Measurements from ENCODE around the gene RNGTT.
"Not testable (repeated sequence)": the region's sequence is repeated elsewhere in the genome, so short reads cannot be mapped to it uniquely, and the experiment has no call there.

Gene RNGTT

GRCh38 chr6:88852000-88852399, 111.4 kb downstream of the RNGTT start:
- H3K9me3 ChIP-seq (ENCODE audit: low read length), result no peaks in the 10 kb centered on the region
- H3K4me3 ChIP-seq (ENCODE audit: low read depth in 1 of 2, low read length in 2 of 2), result no peak overlapping the region
- H3K9ac ChIP-seq (ENCODE audit: low read length), result no peak overlapping the region
- H3K4me1 ChIP-seq (ENCODE audit: insufficient read depth, low read length), result no peaks in the 10 kb centered on the region
- no peaks in the 10 kb centered on the region for H3K36me3 ChIP-seq (ENCODE audit: insufficient read depth, low read length)
- H3K27ac ChIP-seq (ENCODE audit: low read depth, low read length), result no peak overlapping the region
- H3K27me3 ChIP-seq (ENCODE audit: control insufficient read depth in 1 of 2, insufficient read depth in 2 of 2, low read length in 2 of 2), result no peaks in the 10 kb centered on the region

- H3K4me3 ChIP-seq (ENCODE audit: low read depth in 1 of 2, low read length in 2 of 2), result no peak overlapping the region
- no peak overlapping the region for H3K9ac ChIP-seq (ENCODE audit: low read length)
- H3K27me3 ChIP-seq (ENCODE audit: control insufficient read depth in 1 of 2, insufficient read depth in 2 of 2, low read length in 2 of 2), result no peaks in the 10 kb centered on the region
- no peaks in the 10 kb centered on the region for H3K9me3 ChIP-seq (ENCODE audit: low read length)
- no peak overlapping the region for H3K27ac ChIP-seq (ENCODE audit: low read depth, low read length)
- H3K36me3 ChIP-seq (ENCODE audit: insufficient read depth, low read length), result no peaks in the 10 kb centered on the region
- H3K4me1 ChIP-seq (ENCODE audit: insufficient read depth, low read length), result no peaks in the 10 kb centered on the region
These were observed 114.5 kb downstream of the RNGTT start for GRCh38 chr6:88848870-88849269.

GRCh38 chr6:88843040-88843439, 120.4 kb downstream of the RNGTT start:
- no peak overlapping the region for H3K27ac ChIP-seq (ENCODE audit: low read depth, low read length)
- H3K9ac ChIP-seq (ENCODE audit: low read length), result no peak overlapping the region
- H3K4me1 ChIP-seq (ENCODE audit: insufficient read depth, low read length), result peaks cover 5% of the 10 kb centered on the region
- H3K27me3 ChIP-seq (ENCODE audit: control insufficient read depth in 1 of 2, insufficient read depth in 2 of 2, low read length in 2 of 2), result no peaks in the 10 kb centered on the region
- no peaks in the 10 kb centered on the region for H3K36me3 ChIP-seq (ENCODE audit: insufficient read depth, low read length)
- no peaks in the 10 kb centered on the region for H3K9me3 ChIP-seq (ENCODE audit: low read length)
- H3K4me3 ChIP-seq (ENCODE audit: low read depth in 1 of 2, low read length in 2 of 2), result no peak overlapping the region

GRCh38 chr6:88842320-88842719, 121.1 kb downstream of the RNGTT start:
- Histone ChIP-seq H3K9ac (ENCODE audit: low read length) (no peak overlapping the region), H3K27ac (ENCODE audit: low read depth, low read length) (no peak overlapping the region), H3K27me3 (ENCODE audit: control insufficient read depth in 1 of 2, insufficient read depth in 2 of 2, low read length in 2 of 2) (no peaks in the 10 kb centered on the region), H3K4me1 (ENCODE audit: insufficient read depth, low read length) (peaks cover 5% of the 10 kb centered on the region), H3K36me3 (ENCODE audit: insufficient read depth, low read length) (no peaks in the 10 kb centered on the region), H3K4me3 (ENCODE audit: low read depth in 1 of 2, low read length in 2 of 2) (no peak overlapping the region), H3K9me3 (ENCODE audit: low read length) (no peaks in the 10 kb centered on the region)

GRCh38 chr6:88840796-88841539, 122.5 kb downstream of the RNGTT start:
- Histone ChIP-seq H3K9ac (ENCODE audit: low read length) (no peak overlapping the region), H3K4me3 (ENCODE audit: low read depth in 1 of 2, low read length in 2 of 2) (no peak overlapping the region), H3K27ac (ENCODE audit: low read depth, low read length) (no peak overlapping the region), H3K36me3 (ENCODE audit: insufficient read depth, low read length) (no peaks in the 10 kb centered on the region), H3K27me3 (ENCODE audit: control insufficient read depth in 1 of 2, insufficient read depth in 2 of 2, low read length in 2 of 2) (no peaks in the 10 kb centered on the region), H3K9me3 (ENCODE audit: low read length) (no peaks in the 10 kb centered on the region), H3K4me1 (ENCODE audit: insufficient read depth, low read length) (peaks cover 5% of the 10 kb centered on the region)

- Histone ChIP-seq H3K9me3 (ENCODE audit: low read length) (no peaks in the 10 kb centered on the region), H3K36me3 (ENCODE audit: insufficient read depth, low read length) (no peaks in the 10 kb centered on the region), H3K27me3 (ENCODE audit: control insufficient read depth in 1 of 2, insufficient read depth in 2 of 2, low read length in 2 of 2) (no peaks in the 10 kb centered on the region), H3K9ac (ENCODE audit: low read length) (no peak overlapping the region), H3K27ac (ENCODE audit: low read depth, low read length) (no peak overlapping the region), H3K4me3 (ENCODE audit: low read depth in 1 of 2, low read length in 2 of 2) (no peak overlapping the region), H3K4me1 (ENCODE audit: insufficient read depth, low read length) (peaks cover 5% of the 10 kb centered on the region)
These were observed 123.1 kb downstream of the RNGTT start for GRCh38 chr6:88840289-88840688.

- H3K27me3 ChIP-seq (ENCODE audit: control insufficient read depth in 1 of 2, insufficient read depth in 2 of 2, low read length in 2 of 2), result no peaks in the 10 kb centered on the region
- H3K4me3 ChIP-seq (ENCODE audit: low read depth in 1 of 2, low read length in 2 of 2), result no peak overlapping the region
- H3K9me3 ChIP-seq (ENCODE audit: low read length), result no peaks in the 10 kb centered on the region
- H3K27ac ChIP-seq (ENCODE audit: low read depth, low read length), result no peak overlapping the region
- H3K36me3 ChIP-seq (ENCODE audit: insufficient read depth, low read length), result no peaks in the 10 kb centered on the region
- H3K9ac ChIP-seq (ENCODE audit: low read length), result no peak overlapping the region
- H3K4me1 ChIP-seq (ENCODE audit: insufficient read depth, low read length), result peaks cover 5% of the 10 kb centered on the region
These were observed 124.1 kb downstream of the RNGTT start for GRCh38 chr6:88839280-88839679.

GRCh38 chr6:88835210-88835609, 128.2 kb downstream of the RNGTT start:
- H3K27me3 ChIP-seq (ENCODE audit: control insufficient read depth in 1 of 2, insufficient read depth in 2 of 2, low read length in 2 of 2), result no peaks in the 10 kb centered on the region
- H3K9me3 ChIP-seq (ENCODE audit: low read length), result no peaks in the 10 kb centered on the region
- no peaks in the 10 kb centered on the region for H3K36me3 ChIP-seq (ENCODE audit: insufficient read depth, low read length)
- H3K4me1 ChIP-seq (ENCODE audit: insufficient read depth, low read length), result no peaks in the 10 kb centered on the region
- H3K27ac ChIP-seq (ENCODE audit: low read depth, low read length), result no peak overlapping the region
- no peak overlapping the region for H3K9ac ChIP-seq (ENCODE audit: low read length)
- no peak overlapping the region for H3K4me3 ChIP-seq (ENCODE audit: low read depth in 1 of 2, low read length in 2 of 2)

- H3K4me1 ChIP-seq (ENCODE audit: insufficient read depth, low read length); H3K27me3 ChIP-seq (ENCODE audit: control insufficient read depth in 1 of 2, insufficient read depth in 2 of 2, low read length in 2 of 2); H3K9me3 ChIP-seq (ENCODE audit: low read length); H3K4me3 ChIP-seq (ENCODE audit: low read depth in 1 of 2, low read length in 2 of 2); H3K27ac ChIP-seq (ENCODE audit: low read depth, low read length); H3K9ac ChIP-seq (ENCODE audit: low read length); H3K36me3 ChIP-seq (ENCODE audit: insufficient read depth, low read length): not testable (repeated sequence)
These were observed 130.3 kb downstream of the RNGTT start for GRCh38 chr6:88833071-88833470.

GRCh38 chr6:88827599-88827998, 135.8 kb downstream of the RNGTT start:
- not testable (repeated sequence) for H3K9me3 ChIP-seq (ENCODE audit: low read length); H3K27me3 ChIP-seq (ENCODE audit: control insufficient read depth in 1 of 2, insufficient read depth in 2 of 2, low read length in 2 of 2); H3K4me3 ChIP-seq (ENCODE audit: low read depth in 1 of 2, low read length in 2 of 2)

GRCh38 chr6:88825856-88826255, 137.6 kb downstream of the RNGTT start:
- no peaks in the 10 kb centered on the region for H3K36me3 ChIP-seq (ENCODE audit: insufficient read depth, low read length)
- H3K27me3 ChIP-seq (ENCODE audit: control insufficient read depth in 1 of 2, insufficient read depth in 2 of 2, low read length in 2 of 2), result no peaks in the 10 kb centered on the region
- no peaks in the 10 kb centered on the region for H3K9me3 ChIP-seq (ENCODE audit: low read length)
- no peak overlapping the region for H3K27ac ChIP-seq (ENCODE audit: low read depth, low read length)
- H3K4me1 ChIP-seq (ENCODE audit: insufficient read depth, low read length), result no peaks in the 10 kb centered on the region
- H3K9ac ChIP-seq (ENCODE audit: low read length), result no peak overlapping the region
- H3K4me3 ChIP-seq (ENCODE audit: low read depth in 1 of 2, low read length in 2 of 2), result no peak overlapping the region

More at GRCh38 chr6:88827599-88827998, 135.8 kb downstream of the RNGTT start:
- not testable (repeated sequence) for H3K9ac ChIP-seq (ENCODE audit: low read length); H3K27ac ChIP-seq (ENCODE audit: low read depth, low read length); H3K4me1 ChIP-seq (ENCODE audit: insufficient read depth, low read length); H3K36me3 ChIP-seq (ENCODE audit: insufficient read depth, low read length)

GRCh38 chr6:88823998-88824397, 139.4 kb downstream of the RNGTT start:
- H3K9me3 ChIP-seq (ENCODE audit: low read length), result no peaks in the 10 kb centered on the region
- H3K27ac ChIP-seq (ENCODE audit: low read depth, low read length), result no peak overlapping the region
- no peak overlapping the region for H3K4me3 ChIP-seq (ENCODE audit: low read depth in 1 of 2, low read length in 2 of 2)
- H3K9ac ChIP-seq (ENCODE audit: low read length), result no peak overlapping the region
- no peaks in the 10 kb centered on the region for H3K27me3 ChIP-seq (ENCODE audit: control insufficient read depth in 1 of 2, insufficient read depth in 2 of 2, low read length in 2 of 2)
- H3K4me1 ChIP-seq (ENCODE audit: insufficient read depth, low read length), result no peaks in the 10 kb centered on the region
- H3K36me3 ChIP-seq (ENCODE audit: insufficient read depth, low read length), result no peaks in the 10 kb centered on the region
